Esophagus (tissue), 2 donors: Measurements from ENCODE around the gene ZDHHC22. TPM values are rescaled to one million over a fixed set of nuclear protein-coding genes. Genes with fewer than 3 reads are reported as not detected.
A peak's percentile ranks its signal among the peaks of the same experiment; 100 is the strongest.

ENCODE experiments used
- H3K27ac ChIP-seq, 2 donors: one replicate each; pipeline ENCODE4 v1.5.1; 2013; ENCODE audit warnings: low read depth in 2 of 2, mild to moderate bottlenecking in 2 of 2, inconsistent platforms in 1 of 2, low read length in 1 of 2, moderate library complexity in 1 of 2
- H3K27me3 ChIP-seq, 2 donors: one replicate each; pipeline ENCODE4 v1.6.1; 2013; ENCODE audit warnings: low read length in 2 of 2, control low read depth in 1 of 2, mild to moderate bottlenecking in 1 of 2; ENCODE audit not compliant: insufficient read depth in 2 of 2, control insufficient read depth in 1 of 2
- H3K36me3 ChIP-seq, 2 donors: one replicate each; pipeline ENCODE4 v1.6.1; 2013; ENCODE audit warnings: low read length in 1 of 2; ENCODE audit not compliant: control insufficient read depth in 2 of 2, insufficient read depth in 2 of 2
- H3K4me1 ChIP-seq, 2 donors: one replicate each; pipeline ENCODE4 v1.6.1; 2013; ENCODE audit warnings: low read length in 1 of 2; ENCODE audit not compliant: control insufficient read depth in 2 of 2, insufficient read depth in 2 of 2
- H3K4me3 ChIP-seq, 2 donors: one replicate each; pipeline ENCODE4 v1.5.1; 2013; ENCODE audit warnings: low read length in 2 of 2, mild to moderate bottlenecking in 2 of 2, low read depth in 1 of 2, moderate library complexity in 1 of 2
- H3K9me3 ChIP-seq, 2 donors: one replicate each; pipeline ENCODE4 v1.6.1; 2013; ENCODE audit warnings: mild to moderate bottlenecking in 2 of 2, low read depth in 1 of 2, low read length in 1 of 2, moderate library complexity in 1 of 2; ENCODE audit not compliant: control insufficient read depth in 2 of 2, insufficient read depth in 1 of 2
- WGBS, 2 donors: extraction: QIAGEN DNeasy Blood & Tissue Kit; methylation state at CpG; one replicate each; pipeline ENCODE4 v1.1.7; 2013; 5-methylcytosine and 5-hydroxymethylcytosine counted together
- polyA plus RNA-seq, 2 donors: library from polyadenylated mRNA; stranded (reverse); fragments of 200-250 nt; gene quantifications; one replicate each; pipeline ENCODE4 v1.2.3, GENCODE V29; 2013
- donor health status: healthy with polysubstance abuse.
- donor health status: Bipolar disorder and iron deficiency.

Gene ZDHHC22
- polyA plus RNA-seq: not detected

- Histone ChIP-seq H3K27ac (no peak within 1 kb of the TSS), H3K36me3 (no peaks in the 10 kb centered on the region), H3K27me3 (peaks cover 5 to 18% of the 10 kb centered on the region in 2 donors), H3K9me3 (no peaks in the 10 kb centered on the region), H3K4me3 (peak within 1 kb of the TSS in 1 of 2 donors; percentile 16), H3K4me1 (peaks cover 5 to 15% of the 10 kb centered on the region in 2 donors)
- WGBS, 2 donors: 1% methylated on average over 56 to 77 of the region's 77 CpGs
These were observed at the start of gene ZDHHC22 for GRCh38 chr14:77141214-77142004. Gene ZDHHC22 (minus strand): TSS chr14:77141791. CDS start chr14:77139738, 2,053 bp downstream.

- peaks cover 6 to 10% of the 10 kb centered on the region in 2 donors for H3K4me1 ChIP-seq
- H3K27me3 ChIP-seq: no peaks in the 10 kb centered on the region
- no peaks in the 10 kb centered on the region for H3K9me3 ChIP-seq
- H3K4me3 ChIP-seq: no peak overlapping the region
- 59 to 71% methylated on average over 1 of the region's 1 CpG for WGBS, 2 donors
- no peaks in the 10 kb centered on the region for H3K36me3 ChIP-seq
- H3K27ac ChIP-seq: no peak overlapping the region
These were observed 49.4 kb upstream of the ZDHHC22 start for GRCh38 chr14:77190977-77191376.

- H3K36me3 ChIP-seq: no peaks in the 10 kb centered on the region
- no peak overlapping the region for H3K27ac ChIP-seq
- H3K27me3 ChIP-seq: no peaks in the 10 kb centered on the region
- peaks cover 6 to 23% of the 10 kb centered on the region in 2 donors for H3K4me1 ChIP-seq
- H3K9me3 ChIP-seq: no peaks in the 10 kb centered on the region
- 55 to 57% methylated on average over 4 of the region's 4 CpGs for WGBS, 2 donors
- no peak overlapping the region for H3K4me3 ChIP-seq
These were observed 47.9 kb upstream of the ZDHHC22 start for GRCh38 chr14:77189479-77189878.

- Histone ChIP-seq H3K4me1 (peaks cover 6 to 31% of the 10 kb centered on the region in 2 donors), H3K27me3 (no peaks in the 10 kb centered on the region), H3K27ac (peak overlapping the region; percentile 58 to 60), H3K36me3 (no peaks in the 10 kb centered on the region), H3K9me3 (no peaks in the 10 kb centered on the region), H3K4me3 (no peak overlapping the region)
- WGBS, 2 donors: 68 to 76% methylated on average over 3 of the region's 3 CpGs
These were observed 46.0 kb upstream of the ZDHHC22 start for GRCh38 chr14:77187649-77188012.

GRCh38 chr14:77186911-77187648 lies 45.5 kb upstream of the ZDHHC22 start:
- Histone ChIP-seq H3K36me3 (no peaks in the 10 kb centered on the region), H3K4me3 (no peak overlapping the region), H3K9me3 (no peaks in the 10 kb centered on the region), H3K27me3 (no peaks in the 10 kb centered on the region), H3K27ac (peak overlapping the region; percentile 60 to 69), H3K4me1 (peaks cover 6 to 36% of the 10 kb centered on the region in 2 donors)
- WGBS, 2 donors: 33 to 41% methylated on average over 15 of the region's 15 CpGs

- H3K27ac ChIP-seq: peak overlapping the region; percentile 70 to 71
- no peaks in the 10 kb centered on the region for H3K27me3 ChIP-seq
- H3K36me3 ChIP-seq: no peaks in the 10 kb centered on the region
- WGBS, 2 donors: 41 to 54% methylated on average over 2 of the region's 2 CpGs
- no peaks in the 10 kb centered on the region for H3K9me3 ChIP-seq
- peaks cover 13 to 41% of the 10 kb centered on the region in 2 donors for H3K4me1 ChIP-seq
- no peak overlapping the region for H3K4me3 ChIP-seq
These were observed 43.5 kb upstream of the ZDHHC22 start for GRCh38 chr14:77185093-77185465.

- peak overlapping the region; percentile 70 to 71 for H3K27ac ChIP-seq
- 50 to 57% methylated on average over 11 of the region's 11 CpGs for WGBS, 2 donors
These were observed 43.0 kb upstream of the ZDHHC22 start for GRCh38 chr14:77184396-77185092.

GRCh38 chr14:77183896-77184295 lies 42.3 kb upstream of the ZDHHC22 start:
- peak overlapping the region in 1 of 2 donors; percentile 70 for H3K27ac ChIP-seq
- H3K4me3 ChIP-seq: no peak overlapping the region
- H3K36me3 ChIP-seq: no peaks in the 10 kb centered on the region
- WGBS, 2 donors: 63 to 76% methylated on average over 5 of the region's 5 CpGs
- H3K9me3 ChIP-seq: no peaks in the 10 kb centered on the region
- peaks cover 13 to 41% of the 10 kb centered on the region in 2 donors for H3K4me1 ChIP-seq
- H3K27me3 ChIP-seq: no peaks in the 10 kb centered on the region

More at GRCh38 chr14:77184396-77185092, 43.0 kb upstream of the ZDHHC22 start:
- no peak overlapping the region for H3K4me3 ChIP-seq
- no peaks in the 10 kb centered on the region for H3K27me3 ChIP-seq
- H3K9me3 ChIP-seq: no peaks in the 10 kb centered on the region
- peaks cover 13 to 41% of the 10 kb centered on the region in 2 donors for H3K4me1 ChIP-seq
- H3K36me3 ChIP-seq: no peaks in the 10 kb centered on the region

GRCh38 chr14:77181603-77182437 lies 40.2 kb upstream of the ZDHHC22 start, which contains the start of gene TMEM63C:
Gene TMEM63C (plus strand): TSS chr14:77181798. CDS start chr14:77218814, 37,016 bp downstream.
- Histone ChIP-seq H3K36me3 (no peaks in the 10 kb centered on the region), H3K27me3 (no peaks in the 10 kb centered on the region), H3K9me3 (no peaks in the 10 kb centered on the region), H3K27ac (peak within 1 kb of the TSS in 1 of 2 donors; percentile 15), H3K4me3 (peak within 1 kb of the TSS; percentile 46 to 61), H3K4me1 (peaks cover 7 to 32% of the 10 kb centered on the region in 2 donors)
- 0 to 1% methylated on average over 44 to 46 of the region's 46 CpGs for WGBS, 2 donors
